Raji (cell line): ENCODE results near the gene SOCS7.

Experiments used
- POLR2A ChIP-seq: IDR thresholded peaks from 2 replicates; pipeline ENCODE4 v1.6.1; 2011; ENCODE audit warnings: low read depth, low read length, control low read depth; ENCODE audit not compliant: insufficient read depth

SOCS7 gene

GRCh38 chr17:38436386-38436785, 84.7 kb downstream of the SOCS7 start:
- no peak for TF ChIP-seq POLR2A

- TF ChIP-seq POLR2A, result no peak
These were observed 87.8 kb downstream of the SOCS7 start for GRCh38 chr17:38439436-38439835.

GRCh38 chr17:38440614-38441397, 89.2 kb downstream of the SOCS7 start:
- no peak for TF ChIP-seq POLR2A

- TF ChIP-seq POLR2A, result no peak
These were observed 89.9 kb downstream of the SOCS7 start for GRCh38 chr17:38441429-38442061.

DNA sequence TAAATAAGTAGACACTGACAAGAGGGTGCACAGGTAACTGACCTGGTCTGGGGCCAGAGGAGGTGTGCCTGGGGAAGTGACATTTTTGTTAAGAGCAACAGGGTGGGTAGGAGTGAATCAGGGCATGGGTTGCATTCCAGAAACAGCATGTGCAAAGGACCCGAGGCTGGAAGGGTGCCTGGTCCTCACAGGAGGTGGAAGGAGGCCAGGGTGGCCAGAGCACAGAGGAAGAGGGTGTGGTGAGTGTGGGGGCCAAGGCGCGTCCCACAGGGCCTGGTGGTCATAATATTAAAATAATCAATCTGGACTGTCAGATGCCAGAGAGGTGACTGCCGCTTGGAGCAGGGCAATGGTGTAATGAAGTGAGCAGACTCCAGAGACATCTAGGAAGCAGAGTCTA, 90.9 kb downstream of the SOCS7 start:
- no peak for TF ChIP-seq POLR2A

- TF ChIP-seq POLR2A, result no peak
These were observed 91.8 kb downstream of the SOCS7 start for GRCh38 chr17:38443356-38444031.

DNA sequence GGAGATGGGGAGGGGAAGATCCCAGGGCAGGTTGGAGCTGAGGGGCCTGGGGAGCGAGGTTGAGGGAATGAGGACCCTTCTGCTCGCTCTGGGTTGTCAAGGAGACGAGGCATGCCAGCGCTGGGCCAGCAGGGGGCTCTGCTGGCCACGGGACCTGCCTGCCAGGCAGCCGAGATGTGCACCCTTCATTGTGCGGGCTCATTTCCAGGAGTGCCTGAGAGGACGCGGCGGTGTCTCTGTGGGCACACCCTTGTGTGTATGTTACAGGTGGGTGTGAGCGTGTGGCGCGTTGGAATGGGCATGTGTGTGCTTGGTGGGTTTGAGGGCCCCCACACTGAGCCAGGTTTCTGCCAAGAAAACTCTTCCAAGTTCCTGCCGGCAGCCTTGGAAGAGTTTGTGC, 92.5 kb downstream of the SOCS7 start:
- no peak for TF ChIP-seq POLR2A

GRCh38 chr17:38447502-38448085, 96.0 kb downstream of the SOCS7 start:
- TF ChIP-seq POLR2A, result no peak

GRCh38 chr17:38448208-38448771, 96.6 kb downstream of the SOCS7 start:
- no peak for TF ChIP-seq POLR2A

DNA sequence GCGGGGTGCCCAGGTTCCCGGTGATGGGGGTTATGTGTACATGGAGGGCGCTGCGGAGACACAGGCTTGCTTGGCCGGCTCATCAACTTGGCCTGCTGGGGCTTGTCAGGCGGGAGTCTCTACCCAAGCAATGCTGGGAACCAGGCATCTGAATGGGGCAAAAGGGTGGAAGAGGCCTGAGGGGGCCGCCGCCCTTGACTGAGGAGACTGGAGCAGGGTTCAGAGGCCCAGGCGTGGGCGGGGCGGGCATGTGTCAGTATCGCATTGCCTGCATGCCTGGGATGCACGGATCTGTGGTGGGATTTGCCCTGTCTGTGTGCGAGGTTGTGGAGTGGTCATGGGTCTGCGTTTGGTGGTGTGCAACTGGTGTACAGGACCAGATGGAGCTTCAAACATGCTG, 97.7 kb downstream of the SOCS7 start:
- no peak for TF ChIP-seq POLR2A

DNA sequence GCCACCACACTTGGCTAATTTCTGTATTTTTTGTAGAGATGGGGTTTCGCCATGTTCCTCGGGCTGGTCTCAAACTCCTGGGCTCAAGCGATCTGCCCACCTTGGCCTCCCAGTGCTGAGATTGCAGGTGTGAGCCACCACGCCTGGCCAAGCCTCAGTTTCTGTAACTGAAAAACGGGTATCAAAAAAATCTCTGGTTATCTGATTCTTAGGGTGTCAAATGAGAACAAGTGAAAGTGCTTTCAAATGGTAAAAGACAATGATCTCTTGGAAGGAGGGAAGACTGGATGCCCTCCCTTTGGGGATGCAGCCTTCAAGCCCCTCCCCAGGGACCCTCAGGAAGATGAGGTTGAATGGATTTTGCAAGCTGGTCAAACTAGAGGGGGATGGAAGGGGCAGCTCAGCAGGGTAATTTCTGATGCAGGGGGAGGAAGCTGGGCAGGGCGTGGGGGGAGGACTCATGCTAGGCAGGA, 98.9 kb downstream of the SOCS7 start:
- TF ChIP-seq POLR2A, result no peak

DNA sequence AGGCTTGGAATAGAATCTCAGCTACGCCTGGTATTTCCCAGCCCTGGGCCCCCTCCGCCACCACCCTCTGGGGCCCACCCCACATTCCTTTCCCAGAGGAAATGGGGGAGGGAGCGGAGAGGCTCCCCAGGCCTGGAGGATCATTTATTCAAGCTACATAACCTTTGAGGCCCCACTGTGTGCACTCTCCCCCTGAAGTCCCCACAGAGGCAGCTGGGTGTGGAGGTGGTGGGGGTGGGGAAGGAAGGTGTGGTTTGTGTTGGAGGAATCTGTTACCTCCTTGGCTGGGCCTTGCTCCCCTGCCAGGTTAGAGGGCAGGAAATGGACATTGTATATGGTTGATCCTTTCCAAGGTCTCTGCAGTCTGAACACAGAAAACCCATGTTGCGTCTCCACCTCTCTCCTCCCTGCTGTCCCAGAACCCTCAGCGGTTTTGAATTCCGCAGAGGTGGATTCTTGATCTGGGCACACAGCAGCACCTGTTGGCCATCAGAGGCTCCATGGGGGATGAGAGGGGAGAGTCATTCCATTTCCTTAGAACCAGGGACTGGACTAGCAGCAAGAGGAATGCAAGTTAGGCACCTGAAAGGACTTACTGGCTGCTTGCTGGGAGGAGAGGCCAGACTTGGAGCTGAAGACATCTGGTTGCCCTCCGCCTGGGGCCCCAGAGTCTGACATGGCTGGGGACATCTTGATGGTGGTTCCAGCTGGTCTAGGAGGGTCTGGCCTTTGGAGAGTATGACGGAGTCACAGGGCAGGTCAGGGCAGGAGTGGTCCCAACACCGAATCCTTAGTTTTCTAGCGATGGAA, 99.6 kb downstream of the SOCS7 start:
- no peak for TF ChIP-seq POLR2A

GRCh38 chr17:38451840-38452529, 100.3 kb downstream of the SOCS7 start:
- no peak for TF ChIP-seq POLR2A

DNA sequence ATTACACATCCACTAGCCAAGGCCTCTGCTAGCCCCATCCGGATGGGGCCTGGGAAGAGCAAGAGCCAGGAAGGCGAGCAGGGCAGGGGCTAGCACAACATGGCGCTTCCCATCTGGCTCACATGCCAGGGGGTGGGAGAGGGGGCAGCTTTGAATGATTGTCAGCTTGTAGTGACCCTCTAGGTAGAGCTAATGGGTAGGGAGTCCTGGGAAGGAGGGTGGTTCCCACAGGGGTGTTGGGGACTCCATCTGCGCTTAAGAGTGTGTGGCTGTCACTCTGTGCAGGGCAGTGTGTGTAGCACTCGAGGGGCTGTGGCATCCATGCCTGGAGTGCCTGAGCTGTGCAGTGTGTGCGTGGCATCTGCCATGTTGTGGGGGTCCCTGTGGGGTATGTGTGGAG, 101.1 kb downstream of the SOCS7 start:
- no peak for TF ChIP-seq POLR2A
